ENCODE data around the gene FIBCD1. TPM values are rescaled to one million over a fixed set of nuclear protein-coding genes. Genes with fewer than 3 reads are reported as not detected.

FIBCD1 gene
- total RNA-seq, 1 donor from 2014 or later, result not detected

GRCh38 chr9:130944510-130945058 is 5.5 kb upstream of the FIBCD1 start:
- Mint-ChIP-seq H3K9me3 (no peaks in the 10 kb centered on the region), H3K4me3 (no peak overlapping the region), H3K27me3 (ENCODE audit: insufficient read depth) (peaks cover 19% of the 10 kb centered on the region), H3K36me3 (ENCODE audit: low read depth) (no peaks in the 10 kb centered on the region), H3K4me1 (ENCODE audit: low read depth) (peaks cover 4% of the 10 kb centered on the region), H3K27ac (no peak overlapping the region)
- no peak for DNase-seq (ENCODE audit: low spot score)
- intact Hi-C loops (cut with micrococcal nuclease), result loop anchor here (10.0 kb wide), 1 partner anchor 100 kb away; no protein-coding TSS in a partner anchor

GRCh38 chr9:130943777-130944176 is 4.7 kb upstream of the FIBCD1 start:
- no peak overlapping the region for H3K27ac Mint-ChIP-seq
- no peak for DNase-seq (ENCODE audit: low spot score)

GRCh38 chr9:130943221-130943620 is 4.2 kb upstream of the FIBCD1 start:
- intact Hi-C loops (cut with micrococcal nuclease), result loop anchor here (10.0 kb wide), 1 partner anchor 102 kb away; no protein-coding TSS in a partner anchor
- no peak overlapping the region for H3K4me3 Mint-ChIP-seq
- H3K9me3 Mint-ChIP-seq, result no peaks in the 10 kb centered on the region
- peaks cover 21% of the 10 kb centered on the region for H3K27me3 Mint-ChIP-seq (ENCODE audit: insufficient read depth)
- peaks cover 4% of the 10 kb centered on the region for H3K4me1 Mint-ChIP-seq (ENCODE audit: low read depth)
- no peak for DNase-seq (ENCODE audit: low spot score)
- H3K27ac Mint-ChIP-seq, result no peak overlapping the region
- H3K36me3 Mint-ChIP-seq (ENCODE audit: low read depth), result no peaks in the 10 kb centered on the region

More at GRCh38 chr9:130943777-130944176, 4.7 kb upstream of the FIBCD1 start:
- H3K4me3 Mint-ChIP-seq, result no peak overlapping the region
- no peaks in the 10 kb centered on the region for H3K9me3 Mint-ChIP-seq
- intact Hi-C loops (cut with micrococcal nuclease), result loop anchor here (10.0 kb wide), 1 partner anchor 101 kb away; no protein-coding TSS in a partner anchor
- no peaks in the 10 kb centered on the region for H3K36me3 Mint-ChIP-seq (ENCODE audit: low read depth)
- H3K4me1 Mint-ChIP-seq (ENCODE audit: low read depth), result peaks cover 4% of the 10 kb centered on the region
- peaks cover 21% of the 10 kb centered on the region for H3K27me3 Mint-ChIP-seq (ENCODE audit: insufficient read depth)

GRCh38 chr9:130942679-130943078 is 3.6 kb upstream of the FIBCD1 start:
- intact Hi-C loops (cut with micrococcal nuclease), result loop anchor here (10.0 kb wide), 1 partner anchor 102 kb away; no protein-coding TSS in a partner anchor
- H3K4me3 Mint-ChIP-seq, result no peak overlapping the region
- peaks cover 25% of the 10 kb centered on the region for H3K27me3 Mint-ChIP-seq (ENCODE audit: insufficient read depth)

GRCh38 chr9:130942084-130942483 is 3.0 kb upstream of the FIBCD1 start:
- H3K36me3 Mint-ChIP-seq (ENCODE audit: low read depth), result no peaks in the 10 kb centered on the region
- no peak for DNase-seq (ENCODE audit: low spot score)
- peaks cover 27% of the 10 kb centered on the region for H3K27me3 Mint-ChIP-seq (ENCODE audit: insufficient read depth)
- H3K4me3 Mint-ChIP-seq, result no peak overlapping the region
- intact Hi-C loops (cut with micrococcal nuclease), result loop anchor here (10.0 kb wide), 1 partner anchor 103 kb away; no protein-coding TSS in a partner anchor
- peaks cover 4% of the 10 kb centered on the region for H3K4me1 Mint-ChIP-seq (ENCODE audit: low read depth)
- no peaks in the 10 kb centered on the region for H3K9me3 Mint-ChIP-seq
- H3K27ac Mint-ChIP-seq, result no peak overlapping the region

More at GRCh38 chr9:130942679-130943078, 3.6 kb upstream of the FIBCD1 start:
- H3K27ac Mint-ChIP-seq, result no peak overlapping the region
- DNase-seq (ENCODE audit: low spot score), result no peak
- no peaks in the 10 kb centered on the region for H3K36me3 Mint-ChIP-seq (ENCODE audit: low read depth)
- peaks cover 4% of the 10 kb centered on the region for H3K4me1 Mint-ChIP-seq (ENCODE audit: low read depth)
- H3K9me3 Mint-ChIP-seq, result no peaks in the 10 kb centered on the region

- H3K36me3 Mint-ChIP-seq (ENCODE audit: low read depth), result no peaks in the 10 kb centered on the region
- H3K4me3 Mint-ChIP-seq, result no peak overlapping the region
- H3K4me1 Mint-ChIP-seq (ENCODE audit: low read depth), result peaks cover 4% of the 10 kb centered on the region
- H3K27ac Mint-ChIP-seq, result no peak overlapping the region
- peaks cover 35% of the 10 kb centered on the region for H3K27me3 Mint-ChIP-seq (ENCODE audit: insufficient read depth)
- intact Hi-C loops (cut with micrococcal nuclease), result loop anchor here (1.0 to 10.0 kb wide), 6 partner anchors 71 to 280 kb away; no protein-coding TSS in a partner anchor
- DNase-seq (ENCODE audit: low spot score), result peak; percentile 58
- no peaks in the 10 kb centered on the region for H3K9me3 Mint-ChIP-seq
Observed at GRCh38 chr9:130940693-130941576, 1.9 kb upstream of the FIBCD1 start.

- Mint-ChIP-seq H3K9me3 (no peaks in the 10 kb centered on the region), H3K27ac (no peak overlapping the region), H3K36me3 (ENCODE audit: low read depth) (no peaks in the 10 kb centered on the region), H3K4me3 (no peak overlapping the region), H3K4me1 (ENCODE audit: low read depth) (peaks cover 4% of the 10 kb centered on the region), H3K27me3 (ENCODE audit: insufficient read depth) (peaks cover 37% of the 10 kb centered on the region)
- intact Hi-C loops (cut with micrococcal nuclease), result loop anchor here (2.0 to 10.0 kb wide), 3 partner anchors 105 to 279 kb away; no protein-coding TSS in a partner anchor
- no peak for DNase-seq (ENCODE audit: low spot score)
Observed at GRCh38 chr9:130940027-130940549, 1.0 kb upstream of the FIBCD1 start.

- H3K4me1 Mint-ChIP-seq (ENCODE audit: low read depth), result peaks cover 4% of the 10 kb centered on the region
- DNase-seq (ENCODE audit: low spot score), result no peak
- no peaks in the 10 kb centered on the region for H3K9me3 Mint-ChIP-seq
- H3K4me3 Mint-ChIP-seq, result no peak overlapping the region
- no peak overlapping the region for H3K27ac Mint-ChIP-seq
- H3K27me3 Mint-ChIP-seq (ENCODE audit: insufficient read depth), result peaks cover 38% of the 10 kb centered on the region
- intact Hi-C loops (cut with micrococcal nuclease), result loop anchor here (2.0 to 10.0 kb wide), 3 partner anchors 105 to 279 kb away; no protein-coding TSS in a partner anchor
- no peaks in the 10 kb centered on the region for H3K36me3 Mint-ChIP-seq (ENCODE audit: low read depth)
Observed at GRCh38 chr9:130939405-130940026, 469 bp upstream of the FIBCD1 start.

GRCh38 chr9:130938184-130938651 is 829 bp downstream of the FIBCD1 start:
- Mint-ChIP-seq H3K36me3 (ENCODE audit: low read depth) (no peaks in the 10 kb centered on the region), H3K9me3 (no peaks in the 10 kb centered on the region), H3K4me3 (no peak overlapping the region), H3K4me1 (ENCODE audit: low read depth) (peaks cover 4% of the 10 kb centered on the region), H3K27me3 (ENCODE audit: insufficient read depth) (peaks cover 38% of the 10 kb centered on the region), H3K27ac (no peak overlapping the region)
- no peak for DNase-seq (ENCODE audit: low spot score)
- intact Hi-C loops (cut with micrococcal nuclease), result no loop called here

GRCh38 chr9:130937146-130938076 is 1.6 kb downstream of the FIBCD1 start:
- peaks cover 4% of the 10 kb centered on the region for H3K4me1 Mint-ChIP-seq (ENCODE audit: low read depth)

GRCh38 chr9:130936285-130937117 is 2.5 kb downstream of the FIBCD1 start:
- H3K27ac Mint-ChIP-seq, result no peak overlapping the region
- peaks cover 4% of the 10 kb centered on the region for H3K4me1 Mint-ChIP-seq (ENCODE audit: low read depth)
- peaks cover 52% of the 10 kb centered on the region for H3K27me3 Mint-ChIP-seq (ENCODE audit: insufficient read depth)
- peak overlapping the region; percentile 22 for H3K4me3 Mint-ChIP-seq
- H3K9me3 Mint-ChIP-seq, result no peaks in the 10 kb centered on the region
- intact Hi-C loops (cut with micrococcal nuclease), result no loop called here
- DNase-seq (ENCODE audit: low spot score), result no peak
- H3K36me3 Mint-ChIP-seq (ENCODE audit: low read depth), result no peaks in the 10 kb centered on the region

More at GRCh38 chr9:130937146-130938076, 1.6 kb downstream of the FIBCD1 start:
- intact Hi-C loops (cut with micrococcal nuclease), result no loop called here
- Mint-ChIP-seq H3K4me3 (peak overlapping the region; percentile 42), H3K9me3 (no peaks in the 10 kb centered on the region), H3K36me3 (ENCODE audit: low read depth) (no peaks in the 10 kb centered on the region), H3K27ac (peak overlapping the region; percentile 34), H3K27me3 (ENCODE audit: insufficient read depth) (peaks cover 45% of the 10 kb centered on the region)
- no peak for DNase-seq (ENCODE audit: low spot score)

Data from activated T-helper 1 cell treated with anti-CD3 and anti-CD28 coated beads, Interleukin-12 subunit alpha, Interleukin-12 subunit beta, Interleukin-2, Interleukin-4 antibody, amounts not matched to agents 30 ng/mL and 10 ng/mL and 1 ng/mL, durations not matched to agents 14 hours and 24 hours and 36 hours (primary cell).